Caco-2 (cell line): ENCODE results near the gene ATP9A. TPM values are rescaled to one million over a fixed set of nuclear protein-coding genes. Genes with fewer than 3 reads are reported as not detected.

Source experiments
- BruUV-seq: library from RNA; stranded (reverse); fragments of 400-500 nt; replicated peaks from 2 replicates; lab custom pipeline; 2021; lab: Mats Ljungman, UMichigan
- CTCF ChIA-PET: fragments of 300-600 bp; sonication (Branson Sonifier 250); formaldehyde crosslinking; loops from one replicate; lab custom pipeline; 2022; ENCODE audit warnings: antibody characterized with exemption; lab: Charles Lee
- POLR2A ChIA-PET: fragments of 300-600 bp; sonication (Branson Sonifier 250); formaldehyde crosslinking; loops from one replicate; lab custom pipeline; 2022; ENCODE audit warnings: antibody characterized with exemption; lab: Charles Lee
- DNase-seq, 2 experiments: peaks; one replicate each; pipeline versions ENCODE4 v3.0.0 to v3.0.0-alpha.2; 2020 to 2022
- H3K27me3 ChIP-seq: replicated peaks from 2 replicates; pipeline ENCODE4 v1.6.0; 2011; ENCODE audit warnings: low read length; ENCODE audit not compliant: control insufficient read depth, insufficient read depth
- H3K36me3 ChIP-seq: 2 replicates; pipeline ENCODE4 v1.5.1; 2011; ENCODE audit warnings: low read length; ENCODE audit not compliant: control insufficient read depth, insufficient read depth
- H3K4me1 ChIP-seq: fragments of 250-450 bp; sonication (Bioruptor Pico); 2 replicates; pipeline ENCODE4 v1.5.1; 2020; ENCODE audit warnings: mild to moderate bottlenecking
- H3K4me3 ChIP-seq: 2 replicates; pipeline ENCODE4 v1.5.1; 2011; ENCODE audit warnings: low read depth, mild to moderate bottlenecking, control low read depth, low read length
- H3K9me3 ChIP-seq: fragments of 250-450 bp; sonication (Bioruptor Pico); 2 replicates; pipeline ENCODE4 v1.5.1; 2020; ENCODE audit warnings: mild to moderate bottlenecking, moderate library complexity
- H3K27ac Mint-ChIP-seq: one replicate; pipeline ENCODE4 v1.8.0; 2022; ENCODE audit warnings: mixed read lengths; ENCODE audit not compliant: unreplicated experiment
- H3K27me3 Mint-ChIP-seq: one replicate; pipeline ENCODE4 v1.8.0; 2022; ENCODE audit warnings: mixed read lengths; ENCODE audit not compliant: insufficient read depth, unreplicated experiment
- H3K36me3 Mint-ChIP-seq: one replicate; pipeline ENCODE4 v1.8.0; 2022; ENCODE audit warnings: mild to moderate bottlenecking, mixed read lengths; ENCODE audit not compliant: insufficient read depth, unreplicated experiment
- H3K4me1 Mint-ChIP-seq: one replicate; pipeline ENCODE4 v1.8.0; 2022; ENCODE audit warnings: low read depth, mixed read lengths; ENCODE audit not compliant: unreplicated experiment
- H3K4me3 Mint-ChIP-seq: one replicate; pipeline ENCODE4 v1.8.0; 2022; ENCODE audit warnings: mild to moderate bottlenecking, moderate library complexity, mixed read lengths; ENCODE audit not compliant: unreplicated experiment
- H3K9me3 Mint-ChIP-seq: one replicate; pipeline ENCODE4 v1.8.0; 2022; ENCODE audit warnings: mixed read lengths; ENCODE audit not compliant: unreplicated experiment
- CTCF ChIP-seq, 2 experiments: fragments of 200-600 bp in 1 of 2; IDR thresholded peaks; 1 replicate in 1 of 2; 2 replicates in 1 of 2; pipeline versions ENCODE4 v1.5.1 to v1.8.0; 2011 to 2022; ENCODE audit warnings: antibody characterized with exemption in 1 of 2, control low read depth in 1 of 2, inconsistent platforms in 1 of 2, low read depth in 1 of 2, low read length in 1 of 2, mild to moderate bottlenecking in 1 of 2, moderate library complexity in 1 of 2; ENCODE audit not compliant: insufficient read depth in 1 of 2, severe bottlenecking in 1 of 2, unreplicated experiment in 1 of 2
- intact Hi-C: fragments of 100-400 bp; cut with micrococcal nuclease; formaldehyde crosslinking; loops from one replicate; pipeline ENCODE4 v1.10.0; 2022; ENCODE audit not compliant: unreplicated experiment
- total RNA-seq: library from RNA; stranded (reverse); gene quantifications from 2 replicates; pipeline ENCODE4 v1.2.3, GENCODE V29; 2022

Gene ATP9A
- total RNA-seq, 1 experiment from 2014 or later, result 102 TPM

GRCh38 chr20:51587145-51587544 is 181.0 kb downstream of the ATP9A start:
- ChIA-PET CTCF (no interaction called here), POLR2A (interaction anchor here (0.6 kb wide), 1 partner anchor 1116 kb away, joined by 3 read pairs; no protein-coding TSS in a partner anchor)
- TF ChIP-seq CTCF (IDR thresholded peaks at IDR 0.05; ENCODE audit: insufficient read depth in 1 of 2, low read depth in 1 of 2, low read length in 1 of 2, severe bottlenecking in 1 of 2, unreplicated experiment in 1 of 2), result no peak
- no peaks in the 10 kb centered on the region for H3K9me3 ChIP-seq
- peaks cover 2% of the 10 kb centered on the region for H3K36me3 Mint-ChIP-seq
- H3K27me3 ChIP-seq, result no peaks in the 10 kb centered on the region
- H3K27ac Mint-ChIP-seq, result no peak overlapping the region
- no peak overlapping the region for H3K4me3 ChIP-seq
- H3K36me3 ChIP-seq, result no peaks in the 10 kb centered on the region
- no TSS peak for BruUV-seq
- no peaks in the 10 kb centered on the region for H3K27me3 Mint-ChIP-seq
- intact Hi-C loops, result no loop called here
- no peak overlapping the region for H3K4me3 Mint-ChIP-seq
- no peaks in the 10 kb centered on the region for H3K4me1 Mint-ChIP-seq
- DNase-seq, result no peak
- no peaks in the 10 kb centered on the region for H3K9me3 Mint-ChIP-seq
- no peaks in the 10 kb centered on the region for H3K4me1 ChIP-seq

- POLR2A ChIA-PET, result no interaction called here
- no peak for TF ChIP-seq CTCF (IDR thresholded peaks at IDR 0.05; ENCODE audit: insufficient read depth in 1 of 2, low read depth in 1 of 2, low read length in 1 of 2, severe bottlenecking in 1 of 2, unreplicated experiment in 1 of 2)
- H3K27me3 Mint-ChIP-seq, result no peaks in the 10 kb centered on the region
Measured at GRCh38 chr20:51586005-51586440, 182.2 kb downstream of the ATP9A start.

GRCh38 chr20:51585148-51585547 is 183.0 kb downstream of the ATP9A start:
- H3K36me3 Mint-ChIP-seq, result no peaks in the 10 kb centered on the region
- no peak overlapping the region for H3K27ac Mint-ChIP-seq
- Histone ChIP-seq H3K4me3 (no peak overlapping the region), H3K27me3 (no peaks in the 10 kb centered on the region), H3K9me3 (no peaks in the 10 kb centered on the region), H3K36me3 (no peaks in the 10 kb centered on the region), H3K4me1 (no peaks in the 10 kb centered on the region)
- H3K4me1 Mint-ChIP-seq, result peaks cover 7% of the 10 kb centered on the region
- DNase-seq, result no peak
- CTCF ChIA-PET, result interaction anchor here (0.6 kb wide), 1 partner anchor 205 kb away, joined by 3 read pairs; no protein-coding TSS in a partner anchor
- no peaks in the 10 kb centered on the region for H3K9me3 Mint-ChIP-seq
- BruUV-seq, result no TSS peak
- POLR2A ChIA-PET, result no interaction called here
- intact Hi-C loops, result no loop called here
- no peak overlapping the region for H3K4me3 Mint-ChIP-seq
- no peaks in the 10 kb centered on the region for H3K27me3 Mint-ChIP-seq
- TF ChIP-seq CTCF (IDR thresholded peaks at IDR 0.05; ENCODE audit: insufficient read depth in 1 of 2, low read depth in 1 of 2, low read length in 1 of 2, severe bottlenecking in 1 of 2, unreplicated experiment in 1 of 2), result no peak

More at GRCh38 chr20:51586005-51586440, 182.2 kb downstream of the ATP9A start:
- DNase-seq, result no peak
- Histone ChIP-seq H3K4me1 (no peaks in the 10 kb centered on the region), H3K9me3 (no peaks in the 10 kb centered on the region), H3K27me3 (no peaks in the 10 kb centered on the region), H3K36me3 (no peaks in the 10 kb centered on the region), H3K4me3 (no peak overlapping the region)
- intact Hi-C loops, result no loop called here
- Mint-ChIP-seq H3K36me3 (no peaks in the 10 kb centered on the region), H3K4me1 (peaks cover 6% of the 10 kb centered on the region), H3K4me3 (no peak overlapping the region), H3K9me3 (no peaks in the 10 kb centered on the region), H3K27ac (no peak overlapping the region)
- BruUV-seq, result no TSS peak
- CTCF ChIA-PET, result interaction anchor here (0.5 to 0.7 kb wide), 3 partner anchors 10 to 206 kb away, joined by 3 to 4 read pairs (median 3); no protein-coding TSS in a partner anchor
